Ishikawa (cell line): ENCODE results near the gene CBLB.

Experiments used
- CEBPB ChIP-seq: IDR thresholded peaks from 2 replicates; pipeline ENCODE4 v1.6.1; 2012
- CREB1 ChIP-seq: IDR thresholded peaks from 2 replicates; pipeline ENCODE4 v1.6.1; 2012; ENCODE audit warnings: low read depth
- EGR1 ChIP-seq: IDR thresholded peaks from 2 replicates; pipeline ENCODE4 v1.6.1; 2012
- EP300 ChIP-seq: IDR thresholded peaks from 2 replicates; pipeline ENCODE4 v1.6.1; 2012; ENCODE audit warnings: borderline replicate concordance
- FOXM1 ChIP-seq: IDR thresholded peaks from 2 replicates; pipeline ENCODE4 v1.6.1; 2012; ENCODE audit warnings: low read depth, borderline replicate concordance
- MAX ChIP-seq: IDR thresholded peaks from 2 replicates; pipeline ENCODE4 v1.6.1; 2012
- NFIC ChIP-seq: IDR thresholded peaks from 2 replicates; pipeline ENCODE4 v1.6.1; 2012
- RAD21 ChIP-seq: IDR thresholded peaks from 2 replicates; pipeline ENCODE4 v1.6.1; 2012; ENCODE audit warnings: low read depth
- REST ChIP-seq: IDR thresholded peaks from 2 replicates; pipeline ENCODE4 v1.6.1; 2012; ENCODE audit warnings: low read depth, mild to moderate bottlenecking
- TAF1 ChIP-seq: IDR thresholded peaks from 2 replicates; pipeline ENCODE4 v1.6.1; 2012; ENCODE audit warnings: low read depth, mild to moderate bottlenecking
- TCF12 ChIP-seq: IDR thresholded peaks from 2 replicates; pipeline ENCODE4 v1.6.1; 2012; ENCODE audit warnings: low read depth
- TEAD4 ChIP-seq: IDR thresholded peaks from 2 replicates; pipeline ENCODE4 v1.6.1; 2012
- USF1 ChIP-seq: IDR thresholded peaks from 2 replicates; pipeline ENCODE4 v1.6.1; 2012
- YY1 ChIP-seq: IDR thresholded peaks from 2 replicates; pipeline ENCODE4 v1.6.1; 2012; ENCODE audit warnings: low read depth
- ZBTB7A ChIP-seq: IDR thresholded peaks from 2 replicates; pipeline ENCODE4 v1.6.1; 2012; ENCODE audit warnings: low read depth

The CBLB gene

GRCh38 chr3:105845488-105845887, 23.3 kb downstream of the CBLB start:
- TF ChIP-seq TEAD4, result no peak
- TF ChIP-seq MAX, result no peak
- no peak for TF ChIP-seq REST
- TF ChIP-seq TAF1, result no peak
- no peak for TF ChIP-seq USF1
- TF ChIP-seq EP300, result no peak

- TF ChIP-seq NFIC (no peak), TAF1 (no peak), CEBPB (no peak), TEAD4 (no peak), CREB1 (no peak), EGR1 (no peak), FOXM1 (no peak), USF1 (no peak), ZBTB7A (no peak), REST (no peak), TCF12 (no peak), RAD21 (no peak), EP300 (no peak), YY1 (no peak), MAX (no peak)
Measured at GRCh38 chr3:105844704-105845103, 24.1 kb downstream of the CBLB start.

GRCh38 chr3:105843994-105844393, 24.8 kb downstream of the CBLB start:
- no peak for TF ChIP-seq TEAD4
- TF ChIP-seq YY1, result no peak
- TF ChIP-seq EGR1, result no peak
- no peak for TF ChIP-seq TCF12
- TF ChIP-seq REST, result no peak
- no peak for TF ChIP-seq USF1
- TF ChIP-seq NFIC, result no peak

- TF ChIP-seq CREB1 (no peak), YY1 (no peak), TAF1 (no peak), USF1 (no peak), REST (no peak), EGR1 (no peak), MAX (no peak), TEAD4 (no peak), NFIC (no peak), CEBPB (no peak), ZBTB7A (no peak), TCF12 (no peak), EP300 (no peak), FOXM1 (no peak), RAD21 (no peak)
Measured at GRCh38 chr3:105842943-105843342, 25.9 kb downstream of the CBLB start.
